GM19099 (cell line): ENCODE measurements around the gene ACBD3.

Experiments used
- POLR2A ChIP-seq: IDR thresholded peaks from 3 replicates; pipeline ENCODE4 v1.6.1; 2011; ENCODE audit warnings: low read depth; ENCODE audit not compliant: insufficient read length; ENCODE audit errors: extremely low read depth

ACBD3 gene

DNA sequence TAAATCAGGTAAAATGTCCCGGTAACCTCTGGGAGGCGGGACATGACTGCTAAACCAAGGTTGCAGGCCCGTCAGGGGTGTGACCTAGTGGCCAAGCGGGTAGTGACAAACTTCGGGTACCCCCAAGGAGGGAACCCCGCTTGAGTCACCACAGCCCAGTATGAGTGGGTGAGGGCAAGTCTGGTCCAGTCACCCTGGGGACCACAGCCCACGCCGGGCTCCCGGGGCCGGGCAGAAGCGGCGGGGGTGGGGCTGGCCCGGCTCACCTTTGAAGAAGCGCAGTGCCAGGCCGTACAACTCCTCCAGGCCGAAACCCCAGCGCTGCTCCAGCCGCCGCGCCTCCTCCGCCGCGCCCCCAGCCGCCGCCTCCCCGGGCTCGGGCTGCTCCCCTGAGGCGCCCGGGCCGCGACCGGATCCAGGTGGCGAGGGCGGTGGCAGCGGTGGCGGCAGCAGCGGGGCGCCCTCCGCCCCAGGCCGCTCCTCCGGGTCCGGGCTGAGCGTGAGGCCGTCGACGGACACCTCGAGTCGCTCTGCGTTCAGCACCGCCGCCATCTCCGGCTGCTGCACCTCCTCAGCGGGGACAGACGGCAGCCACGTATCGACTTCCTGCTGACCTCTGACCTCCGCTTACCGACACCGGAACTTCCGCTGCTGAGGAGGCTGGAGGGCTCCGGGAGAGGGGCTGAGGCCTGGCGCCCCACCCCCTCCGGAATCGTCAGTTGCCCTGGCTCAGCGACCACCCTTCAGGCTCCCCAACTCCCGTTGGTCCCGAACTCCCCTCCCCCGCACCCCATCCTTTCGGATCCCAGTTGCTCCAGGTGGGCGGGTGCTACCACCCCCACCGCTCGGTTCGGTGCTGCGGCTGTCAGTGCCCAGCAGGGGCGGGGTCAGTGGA lies at the start of gene ACBD3:
Gene ACBD3 (minus strand): TSS at position 618 of the 895 bp plus-strand sequence. CDS start 66 bp downstream, at position 552.
- TF ChIP-seq POLR2A = peak; percentile 96

DNA sequence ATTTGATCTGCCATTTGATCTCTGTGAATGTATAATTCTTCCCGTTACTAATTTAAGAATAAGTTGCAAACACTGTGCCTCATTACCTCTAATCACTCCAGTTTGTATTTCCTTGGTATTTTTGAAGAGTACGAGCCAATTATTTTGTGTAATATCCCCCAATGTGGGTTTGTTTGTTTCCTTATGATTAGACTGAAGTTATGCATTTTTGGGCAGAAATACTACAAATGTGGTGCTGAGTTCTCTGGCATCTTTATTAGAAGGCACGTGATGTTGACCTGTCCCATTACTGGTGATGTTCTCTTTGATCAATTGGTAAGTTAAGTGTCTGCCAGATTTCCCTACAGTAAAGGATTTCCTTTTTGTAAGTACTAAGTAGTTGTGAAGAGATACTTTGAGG lies 47.3 kb upstream of the ACBD3 start:
- no peak for TF ChIP-seq POLR2A

DNA sequence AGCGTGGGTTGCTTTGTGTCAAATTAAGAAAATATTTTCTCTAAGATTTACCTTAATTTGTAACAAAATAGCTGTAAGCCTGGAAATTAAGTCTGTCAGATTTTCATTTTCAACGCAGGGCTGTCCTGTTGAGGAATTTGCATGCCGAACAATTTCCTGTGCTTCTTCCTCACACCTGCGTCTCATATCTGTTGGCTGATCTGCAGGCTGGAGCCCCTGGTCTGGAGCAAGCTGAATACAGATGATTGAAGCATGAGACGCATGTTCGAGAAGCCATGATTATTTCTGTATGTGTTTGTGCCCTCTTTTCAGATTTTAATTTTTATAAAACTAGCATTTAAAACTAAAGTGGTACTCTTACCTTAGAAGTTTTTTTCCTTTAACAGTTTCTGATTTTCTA lies 46.8 kb upstream of the ACBD3 start:
- TF ChIP-seq POLR2A = peak; percentile 32

DNA sequence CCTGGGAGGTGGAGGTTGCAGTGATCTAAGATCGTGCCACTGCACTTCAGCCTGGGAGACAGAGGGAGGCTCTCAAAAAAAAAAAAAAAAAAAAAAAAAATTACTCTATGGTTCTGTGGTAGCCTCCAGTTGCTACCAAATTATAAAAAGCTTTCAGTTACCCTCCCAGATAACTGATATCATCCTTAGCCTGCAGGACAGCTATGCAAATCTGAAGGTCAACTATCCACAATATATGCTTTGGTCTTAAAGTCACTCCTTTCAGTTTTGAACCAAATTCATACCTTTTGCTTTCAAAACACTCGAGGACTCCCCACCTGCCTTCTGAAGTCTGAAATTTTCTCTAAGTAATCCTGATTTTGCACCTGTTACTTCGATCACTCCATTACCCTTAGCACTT lies 40.1 kb upstream of the ACBD3 start:
- TF ChIP-seq POLR2A = no peak

DNA sequence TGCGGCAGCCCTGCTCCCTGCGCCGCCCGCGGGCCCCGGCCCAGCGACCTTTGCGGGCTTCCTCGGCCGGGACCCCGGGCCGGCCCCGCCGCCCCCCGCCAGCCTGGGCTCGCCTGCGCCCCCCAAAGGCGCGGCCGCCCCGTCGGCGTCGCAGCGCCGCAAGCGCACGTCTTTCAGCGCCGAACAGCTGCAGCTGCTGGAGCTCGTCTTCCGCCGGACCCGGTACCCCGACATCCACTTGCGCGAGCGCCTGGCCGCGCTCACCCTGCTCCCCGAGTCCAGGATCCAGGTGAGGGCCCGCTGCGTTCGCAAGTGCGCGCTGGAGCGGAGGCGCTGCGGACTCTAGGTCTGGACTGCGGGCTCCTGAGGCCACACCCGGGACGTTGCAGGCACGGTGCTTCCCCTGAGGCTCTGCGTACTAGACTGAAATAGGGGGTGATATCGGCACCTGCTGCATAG lies 37.3 kb upstream of the ACBD3 start:
- TF ChIP-seq POLR2A = no peak

DNA sequence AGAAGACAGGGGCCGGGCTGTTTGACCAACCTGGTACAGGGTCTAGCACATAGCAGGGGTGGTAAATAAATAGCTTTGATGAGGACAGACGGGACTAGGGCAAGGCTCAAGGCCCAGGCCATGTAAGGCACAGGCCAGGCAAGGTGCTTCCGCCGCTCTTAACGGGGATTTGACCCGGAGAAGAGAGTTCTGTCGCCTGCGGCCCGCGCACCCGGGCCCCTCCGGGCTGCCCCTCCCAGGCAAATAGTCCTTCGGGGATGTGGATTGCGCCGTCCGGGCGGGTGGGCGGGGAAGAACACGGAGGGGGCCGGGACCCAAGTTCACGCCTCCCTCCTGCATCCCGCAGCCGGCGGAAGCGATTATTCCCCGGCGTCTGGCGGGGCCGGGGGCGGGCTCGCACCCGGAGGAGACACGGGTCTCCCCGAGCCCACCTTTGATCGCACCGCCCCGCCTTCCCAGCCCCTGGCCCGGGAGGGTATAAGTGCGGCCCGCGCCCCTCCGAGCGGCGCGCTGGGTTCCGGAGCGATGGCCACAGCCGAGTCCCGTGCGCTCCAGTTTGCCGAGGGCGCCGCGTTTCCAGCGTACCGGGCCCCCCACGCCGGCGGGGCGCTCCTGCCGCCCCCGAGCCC lies 36.7 kb upstream of the ACBD3 start, which contains the start of gene MIXL1:
Gene MIXL1 (plus strand): TSS at position 508 of the 629 bp plus-strand sequence. CDS start 18 bp downstream, at position 526.
- TF ChIP-seq POLR2A = no peak

DNA sequence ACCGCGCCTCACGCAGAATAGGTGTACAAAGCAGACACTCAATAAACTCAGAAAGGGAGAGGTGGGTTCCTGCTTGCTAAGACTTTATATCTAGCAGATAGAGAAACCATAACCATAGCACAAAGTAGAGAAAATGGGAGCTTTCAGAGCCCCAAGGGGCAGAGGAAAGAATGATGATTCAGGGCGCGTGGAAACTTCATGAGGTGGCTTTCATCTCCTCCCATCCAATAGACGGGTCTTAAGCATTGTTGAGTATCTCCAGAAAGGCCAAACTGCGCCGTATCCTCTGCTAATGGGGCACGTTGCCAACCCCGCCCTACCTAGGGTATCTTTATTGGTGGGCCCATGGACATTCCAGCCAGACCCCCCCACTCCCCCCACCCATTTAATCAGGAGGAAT lies 36.1 kb upstream of the ACBD3 start:
- no peak for TF ChIP-seq POLR2A

DNA sequence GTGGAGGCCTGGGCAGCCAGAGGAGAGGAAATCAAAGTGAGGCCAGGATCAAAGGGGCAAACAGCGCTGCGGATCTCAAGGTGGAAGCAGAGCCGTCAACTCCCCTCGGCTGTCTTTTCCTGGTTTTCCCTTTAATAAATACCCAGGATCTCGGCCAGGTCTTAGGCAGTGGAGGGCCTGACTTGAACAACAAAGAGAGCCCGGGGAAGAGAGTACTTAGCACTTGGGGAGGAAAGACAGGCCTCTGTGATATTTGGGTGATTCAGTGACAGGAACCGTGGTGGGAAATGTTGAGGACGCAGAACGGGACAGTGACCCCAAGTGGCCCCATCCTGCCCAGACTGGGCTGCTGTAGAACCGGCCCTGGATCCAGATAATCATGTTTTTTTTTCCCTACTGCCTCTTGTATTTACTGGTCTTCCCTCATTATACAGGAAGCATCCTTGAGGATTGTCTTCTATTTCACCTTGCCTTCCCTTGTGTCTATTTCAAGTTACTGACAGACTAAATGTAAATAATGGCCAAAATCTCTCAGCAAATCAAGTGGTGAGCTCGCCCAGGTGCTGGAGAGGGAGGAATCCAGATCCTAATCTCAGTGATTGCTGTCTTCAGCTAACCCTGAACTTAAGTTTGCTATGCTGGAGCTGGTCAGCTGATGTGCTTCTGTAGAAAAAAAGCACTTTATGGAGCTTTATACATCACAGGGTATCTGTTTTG lies 34.1 kb upstream of the ACBD3 start:
- no peak for TF ChIP-seq POLR2A

DNA sequence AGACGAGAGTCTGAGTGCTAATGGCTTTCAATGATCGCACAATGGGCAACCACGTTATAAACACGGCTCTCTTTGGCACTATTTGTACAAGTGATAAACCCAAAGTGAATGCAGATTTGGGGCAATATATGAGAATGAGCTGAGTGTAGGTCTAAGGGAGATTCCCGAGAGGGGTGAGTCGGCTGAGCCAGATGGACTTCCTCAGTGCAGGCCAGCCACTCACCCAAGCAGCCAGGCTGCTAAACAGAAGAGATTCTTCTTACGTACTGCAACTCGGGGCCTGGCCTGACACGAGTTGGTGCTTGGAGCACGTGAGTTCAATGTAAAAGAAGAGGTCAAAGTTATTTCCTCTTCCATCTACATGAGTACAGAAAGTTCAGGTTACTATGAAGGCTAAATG lies 30.7 kb upstream of the ACBD3 start:
- TF ChIP-seq POLR2A = no peak

DNA sequence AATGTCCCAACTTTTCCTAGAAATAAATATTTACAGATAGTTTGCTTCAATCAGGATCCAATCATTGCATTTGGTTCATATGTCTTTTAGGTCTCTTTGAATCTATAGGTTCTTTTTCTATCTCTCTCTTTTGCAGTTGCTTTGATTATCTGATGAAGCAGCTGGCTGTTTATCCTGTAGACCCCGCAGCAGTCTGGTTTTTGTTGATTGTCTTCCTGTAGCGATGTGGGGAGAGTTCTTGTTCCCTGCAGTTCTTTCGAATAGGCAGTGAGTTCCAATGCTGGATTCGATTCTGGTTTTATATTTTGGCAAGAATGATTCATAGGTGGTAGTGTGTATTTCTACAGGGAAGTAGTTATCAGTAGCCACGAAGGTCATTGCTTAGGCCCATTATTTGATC lies 29.5 kb upstream of the ACBD3 start:
- no peak for TF ChIP-seq POLR2A

DNA sequence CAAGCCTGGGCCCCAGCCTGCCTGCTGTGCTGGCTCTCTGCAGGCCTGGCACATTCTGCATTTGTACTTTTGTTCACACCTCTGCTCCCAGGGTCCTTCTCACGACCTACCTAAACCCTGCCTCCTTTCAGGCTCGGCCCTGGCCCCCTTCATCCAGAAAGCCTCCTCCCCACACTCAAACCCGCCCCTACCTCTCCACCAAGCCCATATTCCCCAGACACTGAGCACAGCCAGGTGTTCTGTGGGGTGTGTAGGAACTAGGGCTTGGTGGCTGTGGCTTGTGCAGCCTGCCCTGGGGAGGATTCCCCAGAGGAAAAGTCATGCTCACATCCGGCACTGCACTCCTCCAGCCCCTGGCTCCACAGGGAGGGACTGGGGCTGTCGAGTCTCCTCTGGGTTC lies 28.7 kb upstream of the ACBD3 start:
- no peak for TF ChIP-seq POLR2A

DNA sequence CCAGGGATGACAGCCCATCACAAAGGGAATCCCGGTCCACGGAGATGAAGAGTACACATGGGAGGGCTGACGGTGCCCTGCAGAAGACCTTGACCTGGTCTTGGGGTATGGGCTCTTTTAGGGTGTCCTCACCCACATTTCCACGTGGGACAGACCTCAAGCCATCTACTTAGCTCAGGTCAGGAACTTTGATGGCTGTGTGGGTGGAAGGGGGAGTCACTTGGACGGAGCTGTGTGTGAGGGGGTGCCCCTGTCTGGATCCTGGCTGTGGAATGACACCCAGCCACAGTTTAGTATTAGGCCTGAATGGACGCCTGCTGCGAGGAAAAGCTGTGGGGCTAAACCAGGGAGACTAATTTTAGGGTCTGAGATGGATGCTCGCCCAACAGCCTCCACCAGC lies 26.0 kb upstream of the ACBD3 start:
- no peak for TF ChIP-seq POLR2A

DNA sequence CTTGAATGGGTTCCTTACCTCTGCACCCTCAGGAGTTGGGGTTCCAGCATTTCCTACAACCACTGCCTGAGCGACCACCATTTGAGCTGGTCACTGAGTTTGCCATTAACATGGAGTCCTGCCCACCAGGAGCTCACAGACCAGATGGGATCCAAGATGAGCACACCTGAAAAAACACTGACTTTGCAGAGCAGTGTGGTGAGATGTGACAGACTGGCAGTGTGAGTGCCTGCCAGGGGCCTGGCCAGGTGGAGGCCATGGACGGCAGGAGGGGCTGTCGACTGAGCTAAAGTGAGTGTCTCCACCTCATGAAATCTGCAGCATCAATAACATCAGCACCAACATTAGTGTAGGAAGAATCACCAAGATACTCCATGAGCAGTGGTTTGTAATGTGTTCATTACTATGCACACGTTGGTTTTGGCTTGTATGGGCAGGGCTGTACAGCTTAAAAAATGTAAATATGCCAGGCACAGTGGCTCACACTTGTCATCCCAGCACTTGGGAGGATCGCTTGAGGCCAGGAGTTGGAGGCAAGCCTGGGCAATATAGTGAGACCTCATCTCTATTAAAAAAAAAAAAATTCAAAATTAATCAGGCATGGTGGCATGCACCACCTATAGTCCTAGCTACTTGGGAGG lies 24.8 kb upstream of the ACBD3 start:
- TF ChIP-seq POLR2A = no peak

DNA sequence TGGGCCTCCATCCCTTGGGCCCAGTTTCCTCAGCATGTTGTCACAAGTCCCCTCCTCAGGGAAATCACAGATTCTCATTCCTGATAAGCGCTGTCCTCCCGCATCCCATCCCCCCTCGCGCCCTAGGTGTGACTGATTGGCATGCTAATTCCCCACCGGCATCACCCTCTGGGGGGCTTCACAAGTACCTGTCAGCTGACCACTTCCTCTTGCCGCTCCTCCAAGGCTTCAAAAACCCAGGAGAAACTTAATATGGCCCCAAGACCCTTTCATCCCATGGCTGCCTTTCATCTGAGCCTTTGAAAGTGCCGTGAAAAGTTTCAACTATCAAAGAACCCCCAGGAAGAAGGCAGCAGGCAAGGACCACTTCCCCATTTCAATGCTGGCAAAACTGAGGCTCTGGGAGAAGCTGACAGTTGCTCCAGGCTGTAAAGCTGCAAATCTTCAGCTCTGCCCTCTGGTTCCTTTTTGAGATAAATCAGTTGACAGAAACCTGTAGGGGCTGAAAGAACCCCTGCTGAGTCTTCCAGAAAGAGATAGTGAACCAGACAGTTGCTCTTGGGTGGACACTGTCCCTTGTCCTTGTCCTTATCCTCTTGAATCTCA lies 24.1 kb upstream of the ACBD3 start:
- no peak for TF ChIP-seq POLR2A
